DMS 273 (cell line): Measurements from ENCODE around the gene HES7.
A peak's percentile ranks its signal among the peaks of the same experiment; 100 is the strongest.

Experiments
- DNase-seq: peaks from one replicate; lab custom pipeline; 2025; ENCODE audit not compliant: unreplicated experiment; lab: John Stamatoyannopoulos, UW

Gene HES7

GRCh38 chr17:8143581-8144400 lies 19.9 kb upstream of the HES7 start:
- DNase-seq = no peak

DNA sequence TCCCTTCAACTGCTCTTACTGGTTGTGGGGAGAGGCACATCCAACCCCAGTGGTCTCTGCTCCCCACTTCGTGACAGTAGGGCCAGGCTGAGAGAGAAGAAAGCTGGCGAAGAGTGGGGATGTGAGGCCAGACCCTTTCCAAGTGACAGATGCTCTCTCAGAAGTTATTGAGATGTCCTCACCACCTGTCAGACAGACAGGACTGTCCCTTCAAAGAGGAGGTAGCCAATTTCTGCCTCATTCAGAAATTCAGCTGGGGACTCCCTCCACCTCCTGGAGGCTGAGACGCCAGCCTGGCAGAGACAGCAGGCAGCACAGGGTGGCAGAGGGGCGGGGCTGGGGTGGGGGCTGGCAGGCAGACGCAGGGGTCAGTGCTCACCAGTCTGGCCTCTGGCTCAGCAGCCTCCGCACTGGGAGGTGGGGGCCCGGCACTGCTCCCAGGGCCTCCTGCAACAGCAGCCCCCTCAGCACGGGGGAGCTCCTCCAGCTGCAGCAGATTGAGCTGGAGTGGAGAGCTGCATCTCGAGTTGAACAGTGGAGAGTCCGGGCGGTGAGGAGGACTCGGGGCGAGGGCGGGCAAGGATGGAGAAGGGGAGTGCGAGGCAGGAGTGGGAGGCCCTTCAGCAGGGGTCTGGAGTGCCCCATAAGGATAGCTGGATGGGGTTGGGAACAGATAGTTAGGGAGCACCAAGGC lies 19.1 kb upstream of the HES7 start:
- no peak for DNase-seq

DNA sequence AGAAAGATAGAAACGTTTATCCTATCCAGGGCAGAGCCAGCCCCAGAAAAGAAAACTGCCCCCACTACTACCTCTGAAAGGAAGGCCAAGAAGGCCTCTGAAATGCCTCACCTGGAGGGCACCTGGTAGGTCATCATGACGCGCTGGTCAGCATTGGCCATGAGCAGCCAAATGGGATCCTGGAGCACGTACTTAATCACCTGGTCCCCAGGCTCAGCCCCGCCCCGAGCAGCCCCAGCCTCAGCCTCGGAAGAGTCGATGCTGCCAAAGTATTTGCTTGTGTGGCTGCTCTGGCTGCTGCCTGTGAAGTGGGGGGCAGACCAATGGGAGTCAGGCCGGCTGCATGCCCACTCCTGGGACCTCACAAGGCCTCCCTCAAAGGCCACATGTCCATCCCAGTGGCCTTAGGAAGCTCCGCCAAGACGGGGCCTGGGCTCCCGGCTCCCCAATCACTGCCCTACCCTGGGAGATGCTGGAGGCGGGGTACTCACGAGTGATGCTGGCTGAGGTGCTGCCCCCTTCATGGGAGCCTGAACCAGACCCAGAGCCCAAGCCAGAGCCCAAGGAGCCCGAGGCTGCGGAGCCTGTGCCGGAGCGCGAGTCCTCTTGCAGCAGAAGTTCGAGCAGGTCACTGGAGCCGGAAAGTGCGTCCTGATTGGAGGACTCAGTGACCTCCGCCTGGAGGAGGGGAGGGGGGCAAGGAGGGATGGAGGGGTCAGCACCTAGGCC lies 18.4 kb upstream of the HES7 start:
- no peak for DNase-seq

GRCh38 chr17:8141741-8142140 lies 17.8 kb upstream of the HES7 start:
- DNase-seq = no peak

- no peak for DNase-seq
Observed at GRCh38 chr17:8141045-8141444, 17.1 kb upstream of the HES7 start.

- DNase-seq = no peak
Observed at GRCh38 chr17:8140065-8141029, 16.4 kb upstream of the HES7 start.

- DNase-seq = peak; percentile 98
Observed at GRCh38 chr17:8138672-8139371, 14.9 kb upstream of the HES7 start.

DNA sequence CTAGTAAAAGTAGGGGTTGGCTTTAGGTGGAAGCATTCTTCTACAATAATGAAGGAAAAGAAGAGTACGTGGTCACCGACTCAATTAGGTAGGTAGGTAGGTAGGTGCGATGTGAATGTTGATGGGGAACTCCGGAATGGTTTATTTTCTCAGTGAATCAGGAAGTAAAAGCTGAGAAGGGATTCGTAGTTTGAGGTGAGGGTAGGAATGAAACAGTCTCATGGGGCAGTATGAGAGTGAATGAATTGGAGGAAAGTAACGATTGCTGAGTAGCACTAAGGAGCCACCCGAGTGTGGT lies 14.4 kb upstream of the HES7 start:
- DNase-seq = no peak

DNA sequence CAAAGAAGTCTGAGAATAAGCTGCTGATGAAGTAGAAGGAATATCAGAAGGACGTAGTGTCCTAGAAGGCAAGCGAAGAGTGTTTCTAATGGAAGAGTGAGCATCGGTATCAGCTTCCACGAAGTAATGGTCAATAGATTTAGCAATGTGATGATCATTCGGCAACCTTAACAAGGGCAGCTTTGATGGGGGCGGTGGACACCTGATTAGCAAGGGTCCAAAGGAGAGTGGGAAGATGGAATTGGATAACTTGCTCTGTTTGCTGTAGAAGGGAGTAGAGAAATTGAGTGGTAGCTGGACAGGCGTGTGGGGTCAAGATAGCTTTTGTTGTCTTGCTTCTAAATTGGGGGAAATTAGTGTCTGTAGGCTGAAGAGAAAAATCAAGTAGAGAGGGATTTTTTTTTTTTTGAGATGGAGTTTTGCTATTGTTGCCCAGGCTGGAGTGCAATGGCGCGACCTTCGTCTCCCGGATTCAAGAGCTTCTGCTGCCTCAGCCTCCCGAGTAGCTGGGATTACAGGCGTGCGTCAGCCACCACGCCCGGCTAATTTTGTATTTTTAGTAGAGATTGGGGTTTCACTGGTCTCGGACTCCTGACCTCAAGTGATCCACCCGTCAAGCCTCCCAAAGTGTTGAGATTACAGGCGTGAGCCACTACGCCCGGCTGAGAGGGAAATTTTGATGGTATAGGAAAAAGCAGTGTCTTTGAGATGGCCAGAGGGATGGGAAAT lies 13.9 kb upstream of the HES7 start:
- no peak for DNase-seq

DNA sequence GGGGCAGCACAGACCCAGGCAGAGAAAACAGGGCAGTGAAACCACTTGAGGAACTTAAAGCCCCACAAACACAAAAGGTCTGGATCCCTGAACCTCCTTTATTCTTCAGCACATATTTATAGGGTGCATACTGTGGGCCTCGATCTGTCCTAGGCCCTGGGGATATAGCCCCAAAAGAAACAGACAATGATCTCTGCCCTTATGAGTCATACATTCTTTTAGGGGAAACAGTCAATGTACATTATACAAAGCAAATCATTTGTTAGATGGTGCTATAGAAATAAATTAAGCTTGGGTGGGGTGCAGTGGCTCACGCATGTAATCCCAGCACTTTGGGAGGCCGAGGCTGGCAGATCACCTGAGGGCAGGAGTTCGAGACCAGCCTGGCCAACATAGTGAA lies 10.0 kb upstream of the HES7 start:
- DNase-seq = no peak

- DNase-seq = no peak
Observed at GRCh38 chr17:8133399-8133798, 9.5 kb upstream of the HES7 start.

- no peak for DNase-seq
Observed at GRCh38 chr17:8131844-8132441, 8.0 kb upstream of the HES7 start.

DNA sequence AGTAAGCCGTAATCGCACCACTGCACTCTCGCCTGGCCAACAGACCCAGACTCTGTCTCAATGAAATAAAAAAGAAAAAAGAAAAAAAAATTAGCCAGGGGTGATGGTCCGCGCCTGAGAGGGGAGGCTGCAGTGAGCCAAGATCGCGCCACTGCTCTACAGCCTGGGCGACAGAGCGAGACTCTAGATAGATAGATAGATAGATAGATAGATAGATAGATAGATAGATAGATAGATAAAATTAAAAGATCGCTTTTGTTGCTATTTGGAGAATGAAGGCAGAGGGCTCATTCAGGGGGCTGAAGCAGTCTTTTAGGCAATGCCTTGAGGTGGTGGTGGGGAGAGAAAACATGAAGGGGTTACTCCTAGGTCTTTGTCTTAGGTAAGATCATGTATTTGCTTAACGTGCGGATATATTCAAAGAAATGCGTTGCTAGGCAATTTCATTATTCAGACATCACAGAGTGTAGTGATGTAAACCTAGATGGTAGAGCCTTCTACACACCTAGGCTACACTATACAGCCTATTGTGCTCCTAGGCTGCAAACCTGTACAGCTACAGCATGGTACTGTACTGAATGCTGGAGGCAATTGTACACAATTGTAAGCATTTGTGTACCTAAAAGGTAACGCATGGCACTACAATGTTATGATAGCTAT lies 4.3 kb upstream of the HES7 start:
- no peak for DNase-seq

GRCh38 chr17:8126491-8127066 lies 2.7 kb upstream of the HES7 start:
- peak; percentile 77 for DNase-seq

DNA sequence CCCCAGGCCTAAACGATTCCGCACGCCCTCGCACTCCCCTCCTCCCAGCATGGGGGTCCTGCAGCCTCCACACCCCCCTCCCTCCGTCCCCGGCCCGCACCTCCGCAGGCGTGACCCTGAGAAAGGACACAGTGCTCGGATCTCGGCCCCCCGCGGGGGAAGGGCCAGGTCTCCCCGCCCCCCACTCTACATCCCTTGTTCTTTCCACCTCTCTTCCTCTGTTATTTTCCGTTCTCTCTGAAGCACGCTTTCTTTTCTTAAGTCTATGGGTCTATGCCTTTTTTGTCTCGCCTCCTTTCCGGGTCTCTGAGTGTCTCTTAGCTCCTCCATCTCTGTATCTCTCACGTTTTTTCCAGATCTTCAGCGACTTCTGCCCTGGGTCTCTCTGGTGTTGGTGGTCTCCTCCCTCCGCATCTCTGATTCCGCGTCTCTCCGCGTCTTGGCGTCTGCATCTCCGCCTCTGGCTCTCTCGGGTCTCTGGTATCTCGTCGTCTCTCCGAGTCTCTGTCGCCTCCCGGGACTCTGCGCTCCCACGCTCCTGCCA lies 2.1 kb upstream of the HES7 start:
- DNase-seq = peak; percentile 61

DNA sequence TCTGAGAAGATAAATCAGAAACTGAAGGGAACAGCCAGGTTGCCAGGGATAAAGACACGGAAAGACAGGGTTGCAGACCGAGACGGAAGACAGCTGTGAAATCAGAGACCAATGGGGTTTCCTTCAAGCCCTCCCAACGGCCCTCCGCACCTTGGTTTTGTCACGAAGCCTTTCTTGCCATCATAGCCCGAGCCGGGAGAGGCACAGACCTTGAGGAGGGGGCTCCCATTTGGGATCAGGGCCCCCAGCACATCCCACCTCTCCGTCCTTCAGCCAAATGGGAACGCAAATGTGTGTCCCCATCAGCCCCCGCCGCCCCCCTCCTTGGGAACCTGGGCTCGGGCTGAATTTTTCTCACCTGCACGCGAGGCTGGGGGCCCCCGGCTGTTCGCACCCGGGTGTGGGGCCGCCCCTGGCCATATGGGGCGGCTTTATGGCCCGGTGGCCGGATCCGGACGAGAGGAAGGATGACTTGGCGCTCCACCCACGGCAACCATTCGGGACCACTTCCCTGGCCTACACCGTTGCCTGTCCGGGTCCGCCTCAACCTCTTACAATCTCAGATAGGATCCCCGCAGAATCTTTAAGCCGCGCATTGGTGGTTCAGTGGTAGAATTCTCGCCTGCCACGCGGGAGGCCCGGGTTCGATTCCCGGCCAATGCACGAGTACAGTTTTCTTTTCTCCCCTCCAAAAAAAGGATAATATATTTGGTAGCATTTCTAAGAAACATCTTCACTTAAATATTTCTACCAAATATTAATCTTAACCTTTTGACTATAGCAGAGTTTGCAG lies 1.4 kb upstream of the HES7 start:
- DNase-seq = peak; percentile 84
